ENCODE results near the gene PIP5K1C.
A peak's percentile ranks its signal among the peaks of the same experiment; 100 is the strongest.
"Not testable (repeated sequence)": the region's sequence is repeated elsewhere in the genome, so short reads cannot be mapped to it uniquely, and the experiment has no call there.

Gene PIP5K1C

DNA sequence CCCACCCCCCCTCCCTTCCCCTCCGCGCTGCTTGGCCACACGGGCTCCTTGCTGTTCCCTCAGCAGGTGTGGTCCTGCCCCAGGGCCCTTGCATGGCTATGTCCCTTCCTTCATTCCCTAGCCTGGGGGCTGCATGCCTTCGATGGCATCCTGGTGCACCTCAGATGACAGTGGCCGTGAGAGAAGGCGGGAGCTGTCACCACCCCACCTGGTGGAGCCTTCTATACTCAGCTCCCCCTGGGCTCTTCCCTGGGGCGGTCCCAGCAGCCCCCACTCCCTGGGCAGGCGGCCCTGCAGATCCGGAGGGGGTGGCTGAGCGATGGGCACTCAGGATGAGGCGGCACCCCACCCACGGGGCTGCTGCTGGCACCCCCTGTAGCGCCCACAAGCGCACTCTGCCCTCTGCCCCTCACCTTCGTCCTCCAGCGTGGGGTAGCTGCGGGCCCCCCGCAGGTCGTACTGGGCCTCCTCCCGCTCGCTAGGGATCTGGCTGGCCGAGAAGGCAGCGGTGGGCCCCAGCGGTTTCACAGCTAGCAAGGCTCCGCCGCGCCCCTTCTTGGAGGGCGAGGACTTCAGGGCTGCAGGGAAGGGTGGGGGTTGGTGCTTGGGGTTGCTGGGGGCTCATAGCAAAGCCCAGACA lies 56.5 kb downstream of the PIP5K1C start:
- DNase-seq, result no peak

DNA sequence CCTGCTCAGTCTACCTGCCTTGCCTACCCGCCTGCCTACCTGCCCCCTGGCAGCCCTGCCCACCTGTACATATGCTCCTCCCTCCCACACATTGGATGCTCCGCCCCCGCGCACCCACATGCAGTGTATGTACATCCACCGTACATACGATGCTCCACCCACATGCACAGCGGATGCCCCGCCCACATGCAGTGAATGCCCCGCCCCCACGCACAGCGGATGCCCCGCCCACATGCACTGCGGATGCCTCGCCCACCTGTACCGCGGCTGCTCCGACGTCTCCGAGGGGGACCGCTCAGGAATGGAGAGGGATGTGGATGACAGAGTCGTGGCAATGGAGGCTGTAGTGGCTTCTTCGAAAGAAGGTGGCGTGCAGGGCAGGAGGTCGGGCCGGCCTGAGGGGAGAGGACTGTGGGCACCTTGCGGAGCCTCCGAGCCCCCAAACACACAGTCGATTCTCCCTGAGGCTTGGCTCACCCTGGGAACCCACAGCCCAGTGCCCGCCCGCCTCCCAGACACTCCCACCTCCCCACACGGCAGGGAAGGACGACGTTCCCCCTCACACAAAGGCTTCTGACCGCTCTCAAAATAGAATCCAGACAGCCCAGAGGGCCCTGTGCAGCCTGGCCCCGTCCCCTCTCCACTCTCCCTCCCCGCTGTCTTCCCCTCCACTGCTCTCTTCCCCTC lies 57.1 kb downstream of the PIP5K1C start:
- no peak for DNase-seq

DNA sequence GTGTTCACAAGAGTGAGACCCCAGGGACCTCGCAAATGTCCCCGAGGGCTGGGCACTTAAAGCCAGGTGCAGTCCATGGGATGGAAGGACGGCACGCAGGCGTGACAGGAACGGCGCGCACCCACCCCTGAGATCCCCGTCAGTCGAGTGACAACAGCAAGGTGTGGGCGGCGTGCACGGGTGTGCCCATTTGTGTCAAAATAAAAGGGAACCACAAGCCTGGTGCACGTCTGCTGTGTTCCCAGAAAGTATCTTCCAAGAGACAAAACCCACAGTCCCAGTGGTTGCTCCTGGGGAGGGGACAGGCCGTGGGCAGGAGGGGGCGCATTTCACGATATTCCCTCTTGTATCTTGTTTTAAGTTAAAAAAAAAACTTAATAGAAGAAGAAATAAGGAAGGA lies 58.0 kb downstream of the PIP5K1C start:
- DNase-seq, result no peak

DNA sequence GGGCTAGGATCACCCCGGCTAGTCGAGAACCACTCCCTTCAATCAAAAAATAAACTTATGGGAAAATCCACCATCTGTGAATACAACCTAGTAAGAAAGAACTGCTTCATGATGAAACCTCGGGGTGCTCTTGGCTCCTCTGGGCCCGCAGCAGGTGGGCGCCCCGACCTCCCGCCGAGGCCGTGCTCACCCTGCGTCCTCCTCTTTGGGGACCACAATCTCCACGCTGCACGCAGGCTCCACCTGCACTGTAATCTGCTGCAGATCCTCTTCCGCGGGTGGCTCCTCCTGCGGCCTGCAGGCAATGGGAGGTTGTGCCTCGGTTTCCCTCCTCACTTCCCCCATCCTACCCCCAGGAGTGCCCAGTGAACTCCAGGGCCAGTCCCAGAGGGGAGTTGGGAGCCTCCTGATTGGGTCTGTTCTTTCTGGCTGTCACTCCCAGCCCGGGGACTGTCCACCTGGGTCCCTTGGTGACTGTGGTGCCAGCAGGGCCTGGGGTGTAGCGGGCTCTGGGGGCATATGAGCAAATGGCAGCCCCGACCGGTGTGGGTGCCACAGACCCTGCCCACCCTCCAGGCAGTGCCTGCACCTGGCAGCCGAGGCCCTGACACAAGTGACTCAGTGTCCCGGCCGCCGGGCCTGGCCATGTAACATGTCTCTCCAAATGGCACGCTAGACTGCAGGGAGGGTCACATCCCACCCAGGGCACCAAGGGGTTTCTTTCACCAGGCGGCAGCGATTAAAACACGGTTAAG lies 58.6 kb downstream of the PIP5K1C start:
- DNase-seq, result no peak

DNA sequence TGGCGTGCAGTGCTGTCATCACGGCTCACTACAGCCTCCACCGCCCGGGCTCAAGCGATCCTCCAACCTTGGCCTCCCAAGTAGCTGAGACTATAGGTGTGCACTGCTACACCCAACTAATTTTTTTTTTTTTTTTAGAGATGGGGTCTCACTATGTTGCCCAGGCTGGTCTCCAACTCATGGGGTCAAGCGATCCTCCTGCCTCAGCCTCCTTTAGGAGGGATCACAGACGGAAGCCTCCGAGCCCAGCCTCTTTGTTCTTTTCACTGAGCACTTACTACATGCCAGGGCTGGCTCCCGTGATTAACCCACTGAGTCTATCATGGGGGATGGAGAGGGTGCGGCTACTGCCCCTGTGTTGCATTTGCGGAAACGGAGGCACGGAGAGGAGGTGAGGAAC lies 60.8 kb downstream of the PIP5K1C start:
- no peak for DNase-seq

DNA sequence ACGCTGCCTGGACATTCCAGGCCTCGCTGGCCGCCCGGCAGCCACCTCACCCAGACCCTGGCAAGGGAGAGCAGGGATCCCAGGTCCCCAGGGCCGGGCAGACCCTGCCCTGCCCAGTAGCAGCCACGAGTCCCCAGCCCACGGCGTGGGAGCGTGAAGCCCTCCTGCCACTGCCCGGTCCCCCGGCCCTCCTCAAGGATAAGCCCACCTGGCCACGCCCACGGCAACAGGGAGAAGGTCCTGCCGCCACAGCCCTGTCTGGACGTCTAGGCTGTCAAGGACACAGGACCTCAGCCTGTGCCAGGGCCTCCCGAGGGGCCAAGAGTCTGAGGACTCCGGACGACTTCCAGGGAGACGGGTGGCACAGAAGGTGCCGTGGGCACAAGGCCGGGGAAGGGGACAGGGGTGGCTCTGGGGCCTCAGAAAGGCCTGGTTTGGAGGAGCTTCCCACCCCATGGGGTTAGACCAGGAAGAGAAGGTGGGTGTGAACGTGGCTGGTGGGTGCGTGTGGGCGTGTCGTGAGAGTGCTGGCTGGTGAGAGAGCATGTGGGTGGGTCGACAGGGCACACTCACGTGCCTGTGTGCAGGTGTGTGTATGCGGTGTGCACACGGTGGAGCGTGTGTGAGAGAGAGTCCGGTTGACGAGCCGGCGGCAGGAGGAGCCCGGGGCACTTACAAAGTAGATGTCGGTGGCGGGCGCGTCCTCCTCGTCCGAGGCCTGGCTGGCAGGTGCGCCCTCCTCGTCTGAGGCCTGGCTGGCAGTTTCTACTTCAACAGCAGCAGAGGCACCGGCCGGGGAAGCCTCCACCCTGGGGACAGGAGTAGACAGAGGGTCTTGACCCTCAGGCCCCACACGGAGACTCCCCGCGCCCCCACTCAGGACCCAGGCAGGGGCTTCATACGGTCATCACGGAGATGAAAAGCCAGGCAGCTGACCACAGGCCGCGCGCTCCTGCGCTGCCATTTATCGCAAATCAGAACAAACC lies 61.8 kb downstream of the PIP5K1C start:
- no peak for DNase-seq

DNA sequence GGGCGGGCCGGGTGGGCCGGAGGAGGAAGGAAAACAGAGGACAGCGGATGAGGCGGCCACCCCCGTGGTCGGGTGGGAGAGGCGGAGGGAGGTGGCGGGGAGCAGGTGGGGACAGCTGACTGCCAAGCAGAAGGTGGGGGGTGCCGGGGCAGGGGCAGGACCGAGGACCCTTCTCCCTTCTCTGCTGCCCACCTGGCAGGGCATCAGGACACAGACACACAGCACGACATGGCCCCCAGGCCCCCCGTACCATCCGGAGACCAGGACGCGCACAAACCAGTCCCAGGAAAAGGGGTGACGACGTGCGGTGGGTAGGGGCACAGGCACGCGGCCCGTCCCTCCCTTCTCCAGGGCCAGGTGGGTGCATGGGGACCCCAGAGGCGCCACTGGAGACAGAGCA lies 62.6 kb downstream of the PIP5K1C start:
- no peak for DNase-seq

DNA sequence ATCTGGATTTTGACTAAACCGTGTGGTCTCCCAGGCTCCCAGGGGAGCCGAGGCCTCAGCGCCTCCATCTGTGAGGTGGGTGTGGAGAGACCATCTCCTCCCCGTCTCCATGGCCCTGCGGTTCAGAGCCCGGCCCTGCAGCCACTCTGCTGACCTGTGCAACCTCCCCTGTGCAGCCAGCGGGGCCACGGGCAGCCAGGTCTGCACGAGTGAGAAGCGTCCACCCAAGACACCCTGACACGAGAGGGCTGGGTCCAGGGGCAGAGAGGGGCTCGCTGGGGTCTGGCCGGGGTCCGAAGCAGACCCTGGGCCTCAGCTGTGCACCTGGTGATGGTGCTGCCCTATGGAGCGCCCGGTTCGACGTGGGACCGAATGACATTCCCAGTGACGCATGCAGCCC lies 63.3 kb downstream of the PIP5K1C start:
- DNase-seq, result no peak

DNA sequence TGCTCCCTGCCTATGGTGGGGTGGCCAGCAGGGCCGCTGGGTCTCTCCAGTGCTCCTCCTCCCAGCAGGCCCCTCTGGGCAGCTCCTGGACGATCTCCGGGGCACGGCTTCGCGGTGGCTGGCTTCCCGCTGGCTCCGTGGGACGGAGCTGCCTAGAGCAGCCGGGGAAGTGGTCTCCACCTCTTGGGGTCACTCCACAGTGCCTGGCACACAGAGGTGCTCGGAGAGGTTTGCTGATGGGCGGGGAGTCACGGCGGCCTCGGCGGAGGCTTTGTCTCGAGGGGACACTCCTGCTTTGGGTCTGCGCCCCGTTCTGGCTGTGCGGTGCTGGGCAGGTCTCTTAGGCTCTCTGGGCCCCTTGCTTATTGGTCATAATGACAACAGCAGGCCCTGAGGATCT lies 63.8 kb downstream of the PIP5K1C start:
- no peak for DNase-seq

DNA sequence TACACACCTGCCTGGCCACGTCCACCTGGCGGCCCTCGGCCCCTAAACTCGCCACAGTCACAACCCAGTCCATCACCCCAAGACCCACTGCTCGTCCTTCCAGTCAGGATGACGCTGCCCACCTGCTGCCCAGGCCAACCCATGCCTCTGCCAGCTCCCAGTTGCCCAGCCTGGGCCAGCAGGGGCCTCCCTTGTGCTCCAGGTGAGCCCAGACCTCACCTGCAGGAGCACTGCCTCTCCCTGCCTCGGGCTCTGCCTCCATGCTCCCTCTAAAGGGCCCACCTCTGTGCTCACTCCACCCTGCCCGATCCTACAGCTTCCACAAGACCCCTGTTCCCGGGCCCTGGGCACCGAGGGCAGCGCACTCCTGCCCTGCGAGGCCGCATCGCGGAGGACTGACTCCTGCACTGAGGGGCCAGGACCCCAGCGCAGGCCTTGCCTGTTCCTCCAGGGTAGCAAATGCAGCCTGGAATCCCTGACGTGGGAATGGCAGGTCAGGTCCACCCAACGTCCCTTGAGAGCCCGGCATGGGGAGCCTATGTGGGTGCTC lies 65.7 kb downstream of the PIP5K1C start:
- no peak for DNase-seq

DNA sequence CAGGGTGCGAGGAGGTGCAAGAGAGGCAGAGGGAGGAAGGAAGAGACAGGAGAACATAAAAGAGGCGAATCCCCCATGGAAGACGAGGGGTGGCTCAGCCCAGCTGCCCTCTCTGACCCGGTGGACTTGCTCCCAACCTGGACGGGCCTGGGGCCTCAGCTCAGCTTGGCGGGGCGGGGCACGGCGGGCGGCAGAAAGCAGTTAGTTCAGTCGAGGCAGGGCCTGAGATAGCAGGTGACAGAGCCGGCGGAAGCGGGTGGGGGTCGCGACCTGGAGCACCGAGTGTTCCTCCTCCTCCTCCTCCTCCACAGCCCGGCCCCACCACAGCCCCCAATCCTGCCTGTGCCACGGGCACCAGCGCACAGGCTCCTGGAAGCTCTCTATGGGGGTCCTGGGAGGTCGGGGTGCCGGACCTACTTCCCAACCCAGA lies 66.7 kb downstream of the PIP5K1C start:
- DNase-seq, result no peak

DNA sequence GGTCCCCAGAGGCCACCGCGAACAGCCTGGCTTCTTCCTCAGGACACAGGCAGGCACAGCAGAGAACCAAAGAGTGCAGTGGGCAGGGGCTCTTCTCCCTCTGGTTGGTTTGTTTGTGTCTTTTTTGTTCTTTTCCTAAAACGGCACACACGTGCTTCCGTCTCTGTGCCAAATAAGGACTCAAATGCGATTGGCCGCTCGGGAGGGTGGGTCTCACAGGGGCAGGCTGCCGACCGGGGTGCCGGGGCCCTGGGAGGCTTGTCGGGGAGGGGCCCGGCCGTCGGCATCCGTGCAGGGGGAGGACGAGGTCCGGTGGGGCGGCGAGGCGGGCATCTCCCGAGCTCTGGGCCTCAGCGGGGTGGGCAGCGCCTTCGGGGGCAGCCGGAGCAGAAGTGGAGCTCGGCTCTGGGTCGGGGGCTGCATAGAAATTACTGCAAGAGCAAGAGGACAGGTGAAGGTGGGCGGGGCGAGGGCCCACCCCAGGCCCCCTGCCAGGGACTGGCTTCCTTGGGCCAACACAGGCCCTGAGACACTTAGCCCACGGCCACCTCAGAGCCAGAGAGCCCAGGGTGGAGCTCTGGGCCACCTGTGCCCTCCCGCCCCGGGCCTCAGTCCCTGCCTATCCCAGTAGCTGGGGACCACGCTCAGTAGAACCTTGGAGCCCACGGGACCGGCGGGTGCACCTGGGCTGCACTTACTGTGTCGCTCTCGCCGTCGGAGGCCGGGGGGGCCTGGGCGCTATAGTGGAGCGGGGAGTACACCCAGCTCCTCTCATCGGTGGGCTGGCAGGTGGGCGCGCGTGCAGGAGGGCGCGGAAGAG lies 67.3 kb downstream of the PIP5K1C start:
- DNase-seq, result no peak

DNA sequence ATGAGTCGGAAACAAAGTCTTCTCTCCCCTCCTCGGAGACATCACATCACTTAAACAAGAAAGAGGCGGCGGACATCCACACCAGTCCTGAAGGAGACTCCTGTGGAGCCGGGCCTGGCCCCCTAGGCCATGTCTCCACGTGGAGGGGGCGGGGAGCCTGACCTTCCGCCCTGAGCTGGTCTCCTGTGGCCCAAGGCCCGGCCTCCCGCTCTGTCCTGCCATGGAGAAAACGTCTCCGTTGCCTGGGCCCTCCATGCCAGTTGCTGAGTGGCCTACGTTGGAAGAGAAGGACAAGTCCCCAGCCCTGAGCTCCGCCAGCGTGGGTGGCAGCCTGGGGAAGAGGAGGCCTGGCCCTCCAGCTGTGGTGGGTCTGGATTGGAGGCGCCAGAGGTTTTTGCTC lies 68.2 kb downstream of the PIP5K1C start:
- DNase-seq, result no peak

DNA sequence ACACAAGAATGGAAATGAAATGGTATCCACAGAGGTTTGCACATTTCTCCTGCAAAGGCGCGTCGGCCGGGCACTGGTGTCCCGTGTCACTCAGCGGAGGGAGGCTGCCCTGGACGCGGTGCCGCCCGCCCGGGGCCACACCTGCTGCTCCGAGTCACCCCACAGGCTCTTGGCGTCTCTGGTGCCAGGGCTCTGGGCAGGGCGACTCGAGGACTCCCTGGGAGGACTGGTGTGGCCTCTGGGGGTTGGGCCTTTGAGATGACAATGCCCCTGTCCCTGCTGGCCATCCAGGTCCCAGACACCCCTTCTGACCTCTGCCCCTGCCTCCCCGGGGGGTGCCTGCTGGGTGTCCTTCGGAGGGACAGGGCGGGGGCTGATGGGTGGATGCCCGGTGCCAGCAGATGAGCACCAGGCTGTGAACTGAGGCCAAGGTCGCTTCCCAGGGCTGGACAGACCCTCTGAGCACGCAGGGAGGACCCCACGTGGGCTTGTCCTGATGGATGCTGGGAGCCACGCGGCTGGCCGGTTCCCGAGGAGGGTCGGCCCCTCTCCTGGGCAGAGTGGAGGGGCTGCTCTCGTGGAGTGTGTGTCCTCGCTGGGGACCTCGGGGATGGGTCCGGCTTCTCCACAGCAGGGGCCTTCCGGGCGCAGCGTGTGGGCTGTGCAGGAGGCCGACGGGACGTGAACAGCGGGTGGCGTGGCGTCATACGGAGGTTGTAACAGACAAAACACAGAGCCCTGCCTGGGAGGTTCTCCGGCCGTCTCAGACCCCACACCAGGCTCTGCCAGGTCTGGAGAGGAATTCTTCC lies 69.0 kb downstream of the PIP5K1C start:
- DNase-seq, result no peak

DNA sequence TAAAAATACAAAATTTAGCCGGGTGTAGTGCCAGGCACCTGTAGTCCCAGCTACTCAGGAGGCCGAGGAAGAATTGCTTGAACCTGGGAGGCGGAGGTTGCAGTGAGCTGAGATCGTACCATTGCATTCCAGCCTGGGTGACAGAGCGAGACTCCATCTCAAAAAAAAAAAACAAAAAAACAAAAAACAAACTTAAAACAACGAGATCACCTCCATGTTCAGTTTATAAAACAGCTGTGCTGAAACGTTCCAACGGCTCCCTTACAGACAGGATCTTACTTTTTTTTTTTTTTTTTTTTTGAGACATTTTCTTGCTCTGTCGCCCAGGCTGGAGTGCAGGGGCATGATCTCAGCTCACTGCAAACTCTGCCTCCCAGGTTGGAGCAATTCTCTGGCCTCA lies 71.5 kb downstream of the PIP5K1C start:
- DNase-seq, result not testable (repeated sequence)

DNA sequence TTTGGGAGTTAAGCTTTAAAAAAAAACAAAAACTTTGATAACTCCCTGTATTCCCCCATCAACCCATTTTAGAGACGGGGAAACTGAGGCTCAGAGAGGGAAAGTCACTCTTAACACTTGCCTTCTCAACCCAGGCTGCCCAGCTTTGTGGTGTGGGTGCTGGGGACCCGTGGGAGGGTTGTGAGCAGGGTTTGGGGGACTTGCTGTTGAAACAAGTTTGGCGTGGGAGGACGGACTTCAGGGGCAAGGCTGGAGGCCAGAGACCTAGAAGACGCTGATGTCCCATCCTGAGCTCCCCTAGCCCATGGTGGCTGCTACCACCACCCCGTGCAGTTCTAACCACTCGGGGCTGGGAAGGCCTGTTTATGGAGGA lies 72.9 kb downstream of the PIP5K1C start:
- DNase-seq, result no peak

DNA sequence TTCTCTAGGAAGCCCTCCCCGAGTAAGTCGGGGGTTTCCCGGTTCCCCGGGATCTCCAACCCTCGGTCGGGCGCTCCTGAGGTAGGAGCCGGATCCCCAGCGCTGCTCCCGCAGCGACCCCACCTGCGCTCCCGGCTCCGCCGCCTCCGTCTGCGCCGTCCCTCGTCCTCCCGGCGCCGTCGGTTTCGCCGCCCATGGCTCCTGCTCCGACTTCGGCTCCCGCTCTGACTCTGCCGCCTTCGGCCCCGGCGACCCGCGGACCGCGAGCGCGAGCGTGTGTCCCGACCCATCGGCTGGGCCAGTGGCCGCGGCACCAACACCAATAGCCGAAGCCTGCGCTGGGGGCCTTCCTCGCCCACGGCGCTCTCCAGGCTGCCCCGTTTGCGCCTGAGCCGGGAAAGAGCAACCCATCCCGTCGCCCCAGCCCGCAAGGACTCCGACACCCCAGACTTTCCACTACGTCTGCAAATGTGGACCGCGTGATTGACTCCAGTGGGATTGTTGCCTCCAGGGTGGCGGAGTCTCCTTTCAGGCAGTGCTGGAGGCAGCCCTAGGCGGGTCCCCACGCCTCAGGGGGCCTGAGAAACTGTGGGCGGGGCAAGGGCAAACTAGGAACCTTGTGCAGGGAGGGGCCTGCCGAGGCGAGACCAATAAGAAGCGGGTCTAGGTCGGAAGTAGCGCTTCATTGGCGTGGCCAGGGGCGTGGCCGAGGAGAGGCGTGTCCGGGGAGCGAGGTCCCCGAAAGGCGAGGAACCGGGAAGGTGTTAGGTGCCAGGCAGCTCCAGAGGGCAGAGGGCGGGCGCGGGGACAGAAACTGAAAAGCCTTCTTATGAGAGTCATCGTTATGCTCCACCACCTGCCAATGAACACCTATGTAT lies 73.6 kb downstream of the PIP5K1C start, which contains the start of gene CACTIN:
Gene CACTIN (minus strand): TSS at position 318 of the 878 bp plus-strand sequence. CDS start 28 bp downstream, at position 290.
- peak; percentile 99 for DNase-seq

DNA sequence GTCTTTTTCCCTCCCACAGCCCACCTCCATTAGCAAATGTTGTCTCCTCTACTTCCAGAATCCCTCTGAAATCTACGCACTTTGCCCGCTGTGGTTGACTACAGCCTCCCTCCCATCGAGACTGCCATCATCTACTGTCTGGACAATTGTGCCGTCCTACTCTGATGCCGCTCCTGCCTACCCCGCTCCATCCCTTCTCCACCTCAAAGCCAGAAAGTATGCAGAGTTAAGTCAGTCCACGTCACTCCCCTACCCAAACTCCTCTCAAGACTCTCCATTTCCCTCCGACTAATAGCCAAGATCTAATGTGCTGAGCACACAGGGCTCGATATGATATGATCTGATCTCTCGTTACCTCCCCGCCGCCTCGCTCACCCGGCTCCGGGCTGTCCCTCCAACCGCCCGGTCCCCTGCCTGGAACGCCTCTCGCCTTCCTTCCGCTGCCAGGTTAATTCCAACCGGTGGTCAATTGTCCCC lies 74.2 kb downstream of the PIP5K1C start:
- DNase-seq, result peak; percentile 28

DNA sequence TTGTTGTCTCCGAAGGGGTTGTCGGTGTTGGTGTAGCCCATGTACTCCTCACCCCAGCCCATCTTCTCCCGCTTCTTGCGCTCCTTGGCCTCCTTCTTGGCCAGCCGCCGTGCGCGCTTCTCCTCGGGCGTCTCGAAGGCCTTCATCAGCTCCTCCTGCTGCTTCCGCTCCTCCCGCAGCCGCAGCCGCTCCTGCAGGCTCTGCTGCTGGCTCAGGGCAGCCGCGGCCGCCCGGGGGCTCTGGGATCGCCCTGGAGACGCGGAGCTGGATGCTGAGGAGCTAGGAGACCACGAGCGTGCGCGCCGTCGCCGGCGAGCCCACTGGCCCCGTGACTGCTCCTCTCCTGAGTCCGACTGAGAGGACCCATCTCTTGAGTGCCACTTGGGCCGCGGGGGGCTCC lies 76.6 kb downstream of the PIP5K1C start:
- DNase-seq, result no peak

DNA sequence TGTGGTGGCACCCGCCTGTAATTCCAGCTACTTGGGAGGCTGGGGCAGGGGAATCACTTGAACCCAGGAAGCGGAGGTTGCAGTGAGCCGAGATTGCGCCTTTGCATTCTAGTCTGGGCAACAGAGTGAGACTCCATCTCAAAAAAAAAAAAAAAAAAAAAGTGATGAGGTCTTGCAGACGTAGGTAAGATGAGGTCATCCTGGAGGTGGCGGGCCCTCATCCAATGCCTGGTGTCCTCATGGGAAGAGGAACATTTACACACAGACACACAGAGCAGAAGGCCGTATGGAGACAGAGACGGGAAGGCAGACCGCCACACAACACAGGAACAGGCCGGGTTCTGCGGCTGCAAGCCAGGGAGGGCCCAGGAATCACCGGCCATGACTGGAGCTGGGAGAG lies 78.0 kb downstream of the PIP5K1C start:
- DNase-seq, result no peak
